ENCODE measurements around the gene EBLN2.
A peak's percentile ranks its signal among the peaks of the same experiment; 100 is the strongest.
"Not testable (repeated sequence)": the region's sequence is repeated elsewhere in the genome, so short reads cannot be mapped to it uniquely, and the experiment has no call there.

Gene EBLN2

GRCh38 chr3:73066243-73066642, 4.8 kb downstream of the EBLN2 start:
- DNase-seq: not testable (repeated sequence)

GRCh38 chr3:73068419-73068818, 7.0 kb downstream of the EBLN2 start:
- DNase-seq: no peak

- DNase-seq: no peak
These were observed 7.7 kb downstream of the EBLN2 start for GRCh38 chr3:73069187-73069586.

- no peak for DNase-seq
These were observed 8.5 kb downstream of the EBLN2 start for GRCh38 chr3:73069775-73070444.

GRCh38 chr3:73070675-73071575, 9.5 kb downstream of the EBLN2 start:
- no peak for DNase-seq

- no peak for DNase-seq
These were observed 10.5 kb downstream of the EBLN2 start for GRCh38 chr3:73071952-73072351.

GRCh38 chr3:73072634-73073033, 11.2 kb downstream of the EBLN2 start:
- no peak for DNase-seq

GRCh38 chr3:73073091-73073707, 11.7 kb downstream of the EBLN2 start:
- no peak for DNase-seq

GRCh38 chr3:73074781-73075180, 13.3 kb downstream of the EBLN2 start:
- DNase-seq: no peak

- no peak for DNase-seq
These were observed 18.9 kb downstream of the EBLN2 start for GRCh38 chr3:73080216-73080966.

- DNase-seq: no peak
These were observed 19.7 kb downstream of the EBLN2 start for GRCh38 chr3:73081140-73081539.

- no peak for DNase-seq
These were observed 22.7 kb downstream of the EBLN2 start for GRCh38 chr3:73084170-73084569.

GRCh38 chr3:73086071-73086494, 24.6 kb downstream of the EBLN2 start:
- peak; percentile 8 for DNase-seq

GRCh38 chr3:73094129-73094528, 32.7 kb downstream of the EBLN2 start:
- no peak for DNase-seq

- DNase-seq: no peak
These were observed 33.5 kb downstream of the EBLN2 start for GRCh38 chr3:73094951-73095350.

- no peak for DNase-seq
These were observed 34.7 kb downstream of the EBLN2 start for GRCh38 chr3:73096169-73096568.

- no peak for DNase-seq
These were observed 36.6 kb downstream of the EBLN2 start for GRCh38 chr3:73098026-73098425.

- DNase-seq: no peak
These were observed 37.4 kb downstream of the EBLN2 start for GRCh38 chr3:73098873-73099272.

GRCh38 chr3:73100741-73101559, 39.5 kb downstream of the EBLN2 start:
- DNase-seq: peak; percentile 59

- DNase-seq: no peak
These were observed 40.4 kb downstream of the EBLN2 start for GRCh38 chr3:73101881-73102280.

- DNase-seq: no peak
These were observed 45.8 kb downstream of the EBLN2 start for GRCh38 chr3:73107215-73107614.

GRCh38 chr3:73107676-73108187, 46.3 kb downstream of the EBLN2 start:
- no peak for DNase-seq
